ENCODE data around the gene CDKN2B.

GRCh38 chr9:21988056-21988990 lies 20.8 kb downstream of the CDKN2B start:
- no peak for TF ChIP-seq TCF12 (IDR thresholded peaks at IDR 0.05)
- TF ChIP-seq TCF12 (CRISPR knock-in tag; IDR thresholded peaks at IDR 0.05), result no peak
- no peak for TF ChIP-seq FOXJ3 (CRISPR knock-in tag; IDR thresholded peaks at IDR 0.05; ENCODE audit: borderline replicate concordance)
- no peak for TF ChIP-seq ZNF274 (CRISPR knock-in tag; IDR thresholded peaks at IDR 0.05)
- no peak for TF ChIP-seq JUND (CRISPR knock-in tag; IDR thresholded peaks at IDR 0.05)
- no peak for TF ChIP-seq SMC3 (IDR thresholded peaks at IDR 0.05; ENCODE audit: low read length)
- TF ChIP-seq CEBPG (CRISPR knock-in tag; IDR thresholded peaks at IDR 0.05), result no peak
- TF ChIP-seq GLI4 (CRISPR knock-in tag; IDR thresholded peaks at IDR 0.05; ENCODE audit: borderline replicate concordance), result no peak
- no peak for TF ChIP-seq IKZF1 (IDR thresholded peaks at IDR 0.05)
- TF ChIP-seq MAX (IDR thresholded peaks at IDR 0.05), result no peak
- TF ChIP-seq ZBTB49 (CRISPR knock-in tag; IDR thresholded peaks at IDR 0.05; ENCODE audit: borderline replicate concordance), result no peak
- TF ChIP-seq CHD4 (IDR thresholded peaks at IDR 0.05; ENCODE audit: borderline replicate concordance, low read length), result no peak
- TF ChIP-seq, protein P1, sequence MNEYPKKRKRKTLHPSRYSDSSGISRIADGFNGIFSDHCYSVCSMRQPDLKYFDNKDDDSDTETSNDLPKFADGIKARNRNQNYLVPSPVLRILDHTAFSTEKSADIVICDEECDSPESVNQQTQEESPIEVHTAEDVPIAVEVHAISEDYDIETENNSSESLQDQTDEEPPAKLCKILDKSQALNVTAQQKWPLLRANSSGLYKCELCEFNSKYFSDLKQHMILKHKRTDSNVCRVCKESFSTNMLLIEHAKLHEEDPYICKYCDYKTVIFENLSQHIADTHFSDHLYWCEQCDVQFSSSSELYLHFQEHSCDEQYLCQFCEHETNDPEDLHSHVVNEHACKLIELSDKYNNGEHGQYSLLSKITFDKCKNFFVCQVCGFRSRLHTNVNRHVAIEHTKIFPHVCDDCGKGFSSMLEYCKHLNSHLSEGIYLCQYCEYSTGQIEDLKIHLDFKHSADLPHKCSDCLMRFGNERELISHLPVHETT (CRISPR knock-in tag; conservative IDR thresholded peaks at IDR 0.05), result no peak
- TF ChIP-seq PTBP1 (IDR thresholded peaks at IDR 0.05; ENCODE audit: low read depth, low read length, poor library complexity, severe bottlenecking), result no peak
- no peak for TF ChIP-seq EHMT2 (IDR thresholded peaks at IDR 0.05; ENCODE audit: borderline replicate concordance, low read depth, low read length)
